NCI-H510A (cell line): ENCODE results near the gene FMR1.
A peak's percentile ranks its signal among the peaks of the same experiment; 100 is the strongest.

Experiments used
- DNase-seq: peaks from one replicate; lab custom pipeline; 2025; lab: John Stamatoyannopoulos, UW

The FMR1 gene

GRCh38 chrX:147911192-147912022 lies at the start of gene FMR1:
Gene FMR1 (plus strand): TSS chrX:147911919. CDS start chrX:147912180, 261 bp downstream.
- peak; percentile 75 for DNase-seq

DNA sequence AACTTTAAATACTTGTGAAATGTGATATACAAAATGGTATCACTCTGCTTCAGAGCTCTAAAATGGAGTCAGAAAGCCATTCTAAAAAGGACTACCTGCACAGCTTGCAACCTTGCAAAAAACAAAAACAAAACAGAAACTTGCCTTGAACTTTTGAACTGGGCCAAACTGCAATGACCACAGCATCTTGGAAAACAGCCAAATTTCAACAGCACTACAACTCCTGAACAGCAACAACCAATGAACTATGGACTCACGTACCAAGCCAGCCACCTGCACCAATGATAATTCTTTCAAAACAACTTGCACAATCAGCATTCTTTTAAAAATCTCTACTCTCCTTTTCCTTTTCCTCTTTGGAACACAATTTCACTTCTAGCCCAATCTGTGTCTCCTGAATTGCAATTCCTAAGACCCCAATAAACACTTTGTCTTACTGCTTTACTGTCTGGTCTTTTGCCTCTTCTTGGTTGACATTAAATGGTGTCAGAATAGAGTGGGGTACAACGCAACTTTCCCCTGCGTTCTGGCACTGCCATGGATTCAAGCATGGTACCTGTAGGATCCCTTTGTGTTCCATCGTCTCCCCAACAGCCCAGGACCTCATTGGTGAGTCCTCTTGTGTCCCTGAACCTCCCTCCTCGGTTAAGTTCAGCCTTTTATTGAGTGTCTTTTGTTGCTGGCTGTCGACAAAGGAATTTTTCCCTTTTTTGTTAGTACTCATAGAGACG lies 35.7 kb upstream of the FMR1 start:
- DNase-seq = no peak

- DNase-seq = no peak
These were observed 34.7 kb upstream of the FMR1 start for GRCh38 chrX:147876849-147877646.

- DNase-seq = no peak
These were observed 34.0 kb upstream of the FMR1 start for GRCh38 chrX:147877726-147878125.

GRCh38 chrX:147884958-147885357 lies 26.8 kb upstream of the FMR1 start:
- no peak for DNase-seq

GRCh38 chrX:147890756-147891155 lies 21.0 kb upstream of the FMR1 start:
- no peak for DNase-seq

DNA sequence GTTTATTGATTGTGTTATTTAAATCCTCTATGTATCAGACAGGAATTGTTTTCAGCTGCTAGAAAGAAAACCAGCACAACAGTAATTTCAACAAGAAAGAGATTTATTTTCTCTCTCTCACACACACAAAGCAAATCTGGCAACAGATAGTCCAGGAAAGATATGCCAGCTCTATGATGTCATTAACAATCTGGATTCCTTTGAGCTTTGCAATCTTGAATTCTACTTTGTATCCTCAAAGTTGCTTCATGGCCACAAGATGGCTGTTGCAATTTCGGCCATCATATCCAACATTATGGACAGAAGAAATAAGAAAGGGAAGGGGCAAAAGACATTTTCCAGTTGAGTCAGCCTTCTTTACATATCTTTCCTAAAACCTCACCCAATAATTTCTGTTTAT lies 19.8 kb upstream of the FMR1 start:
- no peak for DNase-seq

DNA sequence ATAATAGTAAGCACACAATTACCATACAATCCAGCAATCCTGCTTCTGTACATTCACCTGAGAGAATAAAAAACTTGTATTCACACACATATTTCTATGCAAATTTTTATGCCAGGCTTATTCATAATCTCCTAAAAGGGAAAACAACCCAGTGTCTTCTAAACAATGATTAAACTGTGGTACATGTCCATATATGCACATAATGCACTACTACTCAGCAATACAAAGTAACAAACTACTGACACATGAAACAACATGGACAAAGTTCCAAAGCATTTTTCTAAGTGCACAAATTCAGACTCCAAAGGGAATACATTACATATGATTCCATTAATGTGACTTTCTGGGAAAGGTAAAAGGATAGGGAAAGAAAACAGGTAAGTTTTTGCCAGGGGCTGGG lies 18.0 kb upstream of the FMR1 start:
- no peak for DNase-seq

- no peak for DNase-seq
These were observed 17.3 kb upstream of the FMR1 start for GRCh38 chrX:147894366-147894963.

- no peak for DNase-seq
These were observed 14.6 kb upstream of the FMR1 start for GRCh38 chrX:147897117-147897516.

GRCh38 chrX:147898951-147899350 lies 12.8 kb upstream of the FMR1 start:
- no peak for DNase-seq

DNA sequence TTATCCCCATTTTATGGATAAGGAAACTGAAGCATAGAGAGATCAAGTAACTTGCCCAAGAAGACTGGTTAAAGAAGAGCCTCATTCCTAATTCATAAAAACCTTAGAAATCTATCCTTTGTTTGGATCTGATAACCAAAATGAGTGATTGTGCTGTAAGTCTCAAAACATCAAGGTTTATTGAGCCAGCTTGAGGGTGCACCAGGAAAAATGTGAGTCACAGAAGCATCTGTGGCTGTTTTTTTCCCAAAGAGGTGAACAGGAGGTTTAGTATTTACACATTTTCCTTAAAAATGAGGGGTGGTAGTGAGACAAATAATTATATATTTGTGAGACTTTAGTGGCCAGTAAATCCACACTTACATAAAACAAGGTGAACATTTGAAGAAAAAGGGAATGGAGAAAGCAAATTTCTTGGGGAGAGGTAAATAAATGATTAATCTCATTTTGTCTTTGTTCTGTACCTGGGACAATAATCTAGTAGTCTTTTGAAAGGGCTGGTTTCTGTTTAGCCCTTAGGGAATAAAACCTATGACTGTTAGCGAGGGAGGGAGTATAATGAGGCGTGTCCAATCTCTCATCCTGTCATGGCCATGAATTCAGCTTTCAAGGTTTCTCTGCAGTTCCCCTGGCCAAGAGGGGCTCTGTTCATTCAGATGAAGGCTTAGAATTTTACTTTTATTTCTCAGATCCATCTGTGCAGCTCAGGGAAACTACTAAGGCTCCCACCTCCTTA lies 12.2 kb upstream of the FMR1 start:
- DNase-seq = no peak

GRCh38 chrX:147900349-147900748 lies 11.4 kb upstream of the FMR1 start:
- no peak for DNase-seq

DNA sequence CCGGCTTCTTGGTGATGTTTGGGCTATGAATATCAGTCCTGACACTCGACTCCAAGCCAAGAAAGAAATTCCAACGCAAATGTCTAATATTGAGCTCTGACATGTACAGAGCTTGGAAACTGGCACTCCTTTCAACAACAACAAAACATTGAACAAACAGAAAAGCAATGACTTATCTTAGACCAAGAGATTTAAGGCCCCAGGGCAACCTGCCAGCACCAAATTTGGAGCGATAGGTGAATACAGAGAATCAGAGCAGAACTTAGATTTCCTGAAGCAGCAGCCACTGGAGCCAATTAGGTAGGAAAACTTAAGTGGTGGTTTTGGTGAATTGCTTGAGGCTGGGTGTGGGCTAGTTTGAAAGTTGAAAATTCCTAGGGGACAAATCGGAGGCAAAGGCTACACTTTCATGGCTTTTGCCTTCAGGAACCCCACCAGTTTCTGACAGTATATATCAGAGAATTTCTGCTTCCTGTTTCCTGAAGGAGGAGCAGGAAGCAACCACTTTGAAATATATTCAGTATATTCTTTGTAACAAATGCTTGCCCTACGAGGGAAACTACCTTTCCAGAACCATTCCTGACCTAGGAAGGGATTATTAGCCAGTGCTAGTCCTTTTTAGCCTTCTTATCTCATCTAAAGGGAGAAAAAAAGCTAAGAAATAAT lies 10.1 kb upstream of the FMR1 start:
- DNase-seq = no peak

DNA sequence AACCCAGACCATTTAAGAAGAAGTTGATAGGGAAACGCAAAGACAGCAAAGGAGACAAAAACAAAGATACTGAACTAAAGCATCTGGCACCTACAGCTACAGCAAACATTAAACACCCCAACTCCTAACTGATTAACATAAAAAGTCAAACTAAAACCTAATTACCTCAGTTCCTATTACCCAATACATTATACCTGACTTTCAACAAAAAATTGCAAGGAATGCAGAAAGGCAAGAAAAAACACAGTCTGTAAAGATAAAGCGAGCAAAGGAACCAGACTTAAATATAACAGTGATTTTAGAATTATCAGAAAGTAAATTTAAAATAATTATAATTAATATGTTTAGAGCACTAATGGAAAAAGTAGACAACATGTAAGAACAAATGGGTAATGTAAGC lies 9.4 kb upstream of the FMR1 start:
- DNase-seq = no peak

DNA sequence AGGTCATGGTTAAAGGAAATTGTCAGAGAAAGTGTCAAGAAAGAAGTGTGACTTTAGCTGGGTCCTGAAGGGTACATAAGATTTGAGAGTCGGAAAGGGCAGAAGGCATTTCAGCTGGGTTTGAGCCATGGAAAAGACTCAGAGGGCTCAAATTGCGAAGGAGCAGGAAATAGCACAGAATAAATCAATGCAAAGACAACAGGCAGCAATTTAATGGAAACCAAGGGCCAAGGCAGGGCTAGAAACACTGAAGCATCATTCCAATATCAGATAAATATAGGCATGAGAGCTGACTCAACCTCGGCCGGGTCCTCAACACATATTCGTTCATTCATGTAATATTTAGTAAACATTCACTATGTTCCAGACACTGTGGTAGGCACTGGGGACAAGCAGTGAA lies 3.6 kb upstream of the FMR1 start:
- no peak for DNase-seq

GRCh38 chrX:147910607-147911006 lies 1.1 kb upstream of the FMR1 start:
- DNase-seq = no peak

GRCh38 chrX:147912093-147912801 lies 528 bp downstream of the FMR1 start:
- peak; percentile 4 for DNase-seq

DNA sequence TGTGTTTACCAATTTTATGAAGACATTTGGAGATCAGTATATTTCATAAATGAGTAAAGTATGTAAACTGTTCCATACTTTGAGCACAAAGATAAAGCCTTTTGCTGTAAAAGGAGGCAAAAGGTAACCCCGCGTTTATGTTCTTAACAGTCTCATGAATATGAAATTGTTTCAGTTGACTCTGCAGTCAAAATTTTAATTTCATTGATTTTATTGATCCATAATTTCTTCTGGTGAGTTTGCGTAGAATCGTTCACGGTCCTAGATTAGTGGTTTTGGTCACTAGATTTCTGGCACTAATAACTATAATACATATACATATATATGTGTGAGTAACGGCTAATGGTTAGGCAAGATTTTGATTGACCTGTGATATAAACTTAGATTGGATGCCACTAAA lies 1.9 kb downstream of the FMR1 start:
- no peak for DNase-seq

GRCh38 chrX:147914591-147914990 lies 2.9 kb downstream of the FMR1 start:
- DNase-seq = no peak
